ENCODE data around the gene DYNLRB1. TPM values are rescaled to one million over a fixed set of nuclear protein-coding genes. Genes with fewer than 3 reads are reported as not detected.

Gene DYNLRB1
- total RNA-seq, 1 donor from 2014 or later = 208 TPM

GRCh38 chr20:34506480-34506879 is 9.7 kb upstream of the DYNLRB1 start:
- no peak for DNase-seq (ENCODE audit: low spot score, unreplicated experiment)
- H3K4me1 Mint-ChIP-seq (ENCODE audit: low read depth) = peaks cover 11% of the 10 kb centered on the region
- H3K36me3 Mint-ChIP-seq (ENCODE audit: insufficient read depth) = peaks cover 28% of the 10 kb centered on the region
- no peaks in the 10 kb centered on the region for H3K9me3 Mint-ChIP-seq (ENCODE audit: low read depth)
- no peak overlapping the region for H3K4me3 Mint-ChIP-seq (ENCODE audit: low read depth)
- peak overlapping the region; percentile 75 for H3K27ac Mint-ChIP-seq
- TF ChIP-seq CTCF (IDR thresholded peaks at IDR 0.05; ENCODE audit: unreplicated experiment) = no peak
- no peaks in the 10 kb centered on the region for H3K27me3 Mint-ChIP-seq

DNA sequence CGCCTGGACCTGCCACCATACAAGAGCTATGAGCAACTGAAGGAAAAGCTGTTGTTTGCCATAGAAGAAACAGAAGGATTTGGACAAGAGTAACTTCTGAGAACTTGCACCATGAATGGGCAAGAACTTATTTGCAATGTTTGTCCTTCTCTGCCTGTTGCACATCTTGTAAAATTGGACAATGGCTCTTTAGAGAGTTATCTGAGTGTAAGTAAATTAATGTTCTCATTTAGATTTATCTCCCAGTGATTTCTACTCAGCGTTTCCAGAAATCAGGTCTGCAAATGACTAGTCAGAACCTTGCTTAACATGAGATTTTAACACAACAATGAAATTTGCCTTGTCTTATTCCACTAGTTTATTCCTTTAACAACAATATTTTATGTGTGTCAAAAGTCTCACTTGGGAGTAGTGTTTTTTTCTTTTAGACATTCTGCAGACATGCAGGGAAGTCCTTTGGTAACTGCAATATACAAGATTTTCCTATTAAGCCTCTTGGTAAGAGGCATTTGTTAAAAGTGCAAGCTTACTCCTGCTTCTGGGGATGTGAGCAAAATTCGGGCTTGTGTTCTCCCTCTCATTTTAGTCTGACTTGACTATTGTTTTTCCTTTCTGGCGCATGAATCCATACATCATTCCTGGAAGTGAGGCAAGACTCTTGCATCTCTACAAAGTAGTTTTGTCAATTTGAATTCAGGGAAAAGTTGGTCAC is 8.4 kb upstream of the DYNLRB1 start:
- no peak for TF ChIP-seq CTCF (IDR thresholded peaks at IDR 0.05; ENCODE audit: unreplicated experiment)
- H3K4me1 Mint-ChIP-seq (ENCODE audit: low read depth) = peaks cover 20% of the 10 kb centered on the region
- no peak for DNase-seq (ENCODE audit: low spot score, unreplicated experiment)
- peaks cover 23% of the 10 kb centered on the region for H3K36me3 Mint-ChIP-seq (ENCODE audit: insufficient read depth)
- peak overlapping the region; percentile 73 for H3K27ac Mint-ChIP-seq
- no peaks in the 10 kb centered on the region for H3K27me3 Mint-ChIP-seq
- H3K9me3 Mint-ChIP-seq (ENCODE audit: low read depth) = no peaks in the 10 kb centered on the region
- no peak overlapping the region for H3K4me3 Mint-ChIP-seq (ENCODE audit: low read depth)

- Mint-ChIP-seq H3K27me3 (no peaks in the 10 kb centered on the region), H3K36me3 (ENCODE audit: insufficient read depth) (peaks cover 24% of the 10 kb centered on the region), H3K4me3 (ENCODE audit: low read depth) (no peak overlapping the region), H3K4me1 (ENCODE audit: low read depth) (peaks cover 33% of the 10 kb centered on the region), H3K27ac (peak overlapping the region; percentile 93), H3K9me3 (ENCODE audit: low read depth) (no peaks in the 10 kb centered on the region)
- TF ChIP-seq CTCF (IDR thresholded peaks at IDR 0.05; ENCODE audit: unreplicated experiment) = no peak
- DNase-seq (ENCODE audit: low spot score, unreplicated experiment) = no peak
These were observed 5.6 kb upstream of the DYNLRB1 start for GRCh38 chr20:34510575-34510974.

DNA sequence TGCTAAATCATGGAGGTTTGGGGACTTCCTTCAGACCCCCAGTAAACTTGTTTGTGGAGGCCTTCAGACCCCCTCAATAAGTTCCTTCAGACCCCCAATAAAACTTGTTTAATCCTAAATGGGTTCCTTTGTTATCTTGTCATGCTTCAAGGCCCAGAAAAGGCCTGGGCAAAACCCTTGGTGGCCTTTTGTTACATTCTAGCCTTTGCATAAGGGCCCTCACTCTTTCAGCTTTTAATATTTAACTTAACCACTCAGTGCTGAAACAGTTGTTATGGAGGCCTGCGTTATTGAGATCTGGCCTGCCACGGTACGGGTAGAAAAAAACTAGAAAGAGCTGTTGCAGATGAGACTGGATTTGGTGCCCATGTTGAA is 4.3 kb upstream of the DYNLRB1 start:
- no peak for DNase-seq (ENCODE audit: low spot score, unreplicated experiment)
- no peak for TF ChIP-seq CTCF (IDR thresholded peaks at IDR 0.05; ENCODE audit: unreplicated experiment)
- H3K27me3 Mint-ChIP-seq = no peaks in the 10 kb centered on the region
- H3K9me3 Mint-ChIP-seq (ENCODE audit: low read depth) = no peaks in the 10 kb centered on the region
- H3K27ac Mint-ChIP-seq = peak overlapping the region; percentile 85
- H3K36me3 Mint-ChIP-seq (ENCODE audit: insufficient read depth) = peaks cover 18% of the 10 kb centered on the region
- H3K4me1 Mint-ChIP-seq (ENCODE audit: low read depth) = peaks cover 37% of the 10 kb centered on the region
- no peak overlapping the region for H3K4me3 Mint-ChIP-seq (ENCODE audit: low read depth)

- Mint-ChIP-seq H3K4me3 (ENCODE audit: low read depth) (no peak overlapping the region), H3K27me3 (no peaks in the 10 kb centered on the region), H3K36me3 (ENCODE audit: insufficient read depth) (peaks cover 18% of the 10 kb centered on the region), H3K27ac (peak overlapping the region; percentile 85), H3K4me1 (ENCODE audit: low read depth) (peaks cover 38% of the 10 kb centered on the region), H3K9me3 (ENCODE audit: low read depth) (no peaks in the 10 kb centered on the region)
- no peak for DNase-seq (ENCODE audit: low spot score, unreplicated experiment)
- no peak for TF ChIP-seq CTCF (IDR thresholded peaks at IDR 0.05; ENCODE audit: unreplicated experiment)
These were observed 3.8 kb upstream of the DYNLRB1 start for GRCh38 chr20:34512266-34512954.
